AG09319 (cell line): Measurements from ENCODE around the gene SBF1.

Source experiments
- DNase-seq: peaks from one replicate; pipeline ENCODE4 v3.0.0-alpha.2; 2010; ENCODE audit warnings: low read depth; ENCODE audit errors: extremely low read depth
- TF ChIP-seq, protein P1 (sequence below): IDR thresholded peaks from 2 replicates; pipeline ENCODE4 v1.5.1; 2011; ENCODE audit warnings: low read depth, mild to moderate bottlenecking, inconsistent platforms, low read length, moderate library complexity

Gene SBF1

DNA sequence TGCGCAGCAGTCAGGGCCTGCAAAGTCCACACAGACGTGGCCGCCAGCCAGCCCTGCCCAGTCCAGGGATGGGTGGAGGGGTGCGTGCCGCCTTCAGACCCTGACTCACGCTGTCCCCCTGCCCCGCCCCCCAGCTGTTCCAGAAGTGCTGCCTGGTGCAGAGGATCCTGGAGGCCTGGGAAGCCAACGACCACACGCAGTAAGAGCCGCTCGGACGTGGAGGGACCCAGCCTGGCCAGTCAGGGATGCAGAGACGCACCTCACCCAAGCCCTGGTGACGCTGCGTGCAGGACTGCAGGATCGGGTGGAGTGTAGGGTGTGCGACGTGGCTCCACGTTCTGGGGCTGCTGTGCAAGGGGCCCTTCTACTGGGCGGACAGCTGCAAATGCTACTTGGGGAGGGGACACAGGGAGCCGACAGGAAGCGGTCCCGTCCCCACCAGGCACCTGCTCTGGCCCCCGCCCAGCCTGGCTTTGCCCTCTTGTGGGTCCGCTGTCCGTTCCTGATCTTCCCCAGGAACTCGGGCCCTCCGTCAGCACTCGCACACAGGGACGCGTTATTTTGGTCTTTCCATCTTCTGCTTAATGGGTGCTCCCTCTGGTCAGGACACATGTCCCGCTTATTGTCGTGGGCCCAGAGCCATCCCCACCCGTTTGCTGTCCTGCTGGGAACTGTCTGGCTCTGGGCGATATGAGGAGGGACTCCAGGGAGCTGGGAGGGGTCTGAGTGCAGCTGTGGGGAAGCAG is 42.5 kb downstream of the SBF1 start:
- TF ChIP-seq, protein P1, sequence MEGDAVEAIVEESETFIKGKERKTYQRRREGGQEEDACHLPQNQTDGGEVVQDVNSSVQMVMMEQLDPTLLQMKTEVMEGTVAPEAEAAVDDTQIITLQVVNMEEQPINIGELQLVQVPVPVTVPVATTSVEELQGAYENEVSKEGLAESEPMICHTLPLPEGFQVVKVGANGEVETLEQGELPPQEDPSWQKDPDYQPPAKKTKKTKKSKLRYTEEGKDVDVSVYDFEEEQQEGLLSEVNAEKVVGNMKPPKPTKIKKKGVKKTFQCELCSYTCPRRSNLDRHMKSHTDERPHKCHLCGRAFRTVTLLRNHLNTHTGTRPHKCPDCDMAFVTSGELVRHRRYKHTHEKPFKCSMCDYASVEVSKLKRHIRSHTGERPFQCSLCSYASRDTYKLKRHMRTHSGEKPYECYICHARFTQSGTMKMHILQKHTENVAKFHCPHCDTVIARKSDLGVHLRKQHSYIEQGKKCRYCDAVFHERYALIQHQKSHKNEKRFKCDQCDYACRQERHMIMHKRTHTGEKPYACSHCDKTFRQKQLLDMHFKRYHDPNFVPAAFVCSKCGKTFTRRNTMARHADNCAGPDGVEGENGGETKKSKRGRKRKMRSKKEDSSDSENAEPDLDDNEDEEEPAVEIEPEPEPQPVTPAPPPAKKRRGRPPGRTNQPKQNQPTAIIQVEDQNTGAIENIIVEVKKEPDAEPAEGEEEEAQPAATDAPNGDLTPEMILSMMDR, result no peak
- no peak for DNase-seq

GRCh38 chr22:50425179-50425916 is 49.5 kb downstream of the SBF1 start:
- DNase-seq, result no peak
- TF ChIP-seq, protein P1, result no peak

GRCh38 chr22:50423956-50424355 is 50.9 kb downstream of the SBF1 start:
- TF ChIP-seq, protein P1, result no peak
- DNase-seq, result no peak

GRCh38 chr22:50422961-50423815 is 51.6 kb downstream of the SBF1 start:
- no peak for DNase-seq
- TF ChIP-seq, protein P1, result no peak

GRCh38 chr22:50422046-50422445 is 52.8 kb downstream of the SBF1 start:
- DNase-seq, result no peak
- TF ChIP-seq, protein P1, result no peak

GRCh38 chr22:50420581-50420980 is 54.3 kb downstream of the SBF1 start:
- TF ChIP-seq, protein P1, result no peak
- DNase-seq, result no peak
